NCI-H1105 treated with DMSO at 0.1 percent for 48 hours (cell line): ENCODE results near the gene RREB1.

ENCODE experiments used
- DNase-seq: peaks from one replicate; lab custom pipeline; 2025; lab: John Stamatoyannopoulos, UW

RREB1 gene

GRCh38 chr6:7088076-7088742 is 19.6 kb upstream of the RREB1 start:
- DNase-seq = no peak

- DNase-seq = no peak
These were observed 8.8 kb upstream of the RREB1 start for GRCh38 chr6:7098993-7099392.

- no peak for DNase-seq
These were observed 7.5 kb upstream of the RREB1 start for GRCh38 chr6:7100072-7100752.

- no peak for DNase-seq
These were observed 7.0 kb upstream of the RREB1 start for GRCh38 chr6:7100753-7101081.

- no peak for DNase-seq
These were observed 6.5 kb upstream of the RREB1 start for GRCh38 chr6:7101290-7101689.

GRCh38 chr6:7104752-7105151 is 3.0 kb upstream of the RREB1 start:
- DNase-seq = no peak

- no peak for DNase-seq
These were observed 1.5 kb upstream of the RREB1 start for GRCh38 chr6:7106215-7106751.

GRCh38 chr6:7106752-7107577 is 796 bp upstream of the RREB1 start:
- no peak for DNase-seq

GRCh38 chr6:7108196-7108963 is 619 bp downstream of the RREB1 start:
- DNase-seq = peak; percentile 24

- DNase-seq = no peak
These were observed 1.4 kb downstream of the RREB1 start for GRCh38 chr6:7108964-7109836.

- no peak for DNase-seq
These were observed 2.5 kb downstream of the RREB1 start for GRCh38 chr6:7110092-7110792.

- DNase-seq = no peak
These were observed 3.4 kb downstream of the RREB1 start for GRCh38 chr6:7111095-7111690.

GRCh38 chr6:7112171-7112570 is 4.4 kb downstream of the RREB1 start:
- no peak for DNase-seq

GRCh38 chr6:7112741-7113313 is 5.1 kb downstream of the RREB1 start:
- DNase-seq = no peak

GRCh38 chr6:7114744-7115458 is 7.1 kb downstream of the RREB1 start:
- DNase-seq = no peak

GRCh38 chr6:7115543-7116231 is 7.9 kb downstream of the RREB1 start:
- no peak for DNase-seq

- DNase-seq = no peak
These were observed 11.6 kb downstream of the RREB1 start for GRCh38 chr6:7119272-7119801.

- no peak for DNase-seq
These were observed 14.0 kb downstream of the RREB1 start for GRCh38 chr6:7121700-7122241.
